Hepatocyte (in vitro differentiated cells): ENCODE measurements around the gene BMP6. TPM values are rescaled to one million over a fixed set of nuclear protein-coding genes. Genes with fewer than 3 reads are reported as not detected.
A peak's percentile ranks its signal among the peaks of the same experiment; 100 is the strongest.

Source experiments
- DNase-seq: peaks from one replicate; pipeline ENCODE4 v3.0.0-alpha.2; 2016; ENCODE audit warnings: low spot score
- H2AFZ ChIP-seq: fragments of 200-600 bp; sonication (generic); 2 replicates; pipeline ENCODE4 v1.6.0; 2016; ENCODE audit warnings: antibody characterized with exemption, mild to moderate bottlenecking
- H3K27ac ChIP-seq: fragments of 200-600 bp; sonication (generic); 2 replicates; pipeline ENCODE4 v1.5.1; 2016; ENCODE audit warnings: mild to moderate bottlenecking
- H3K27me3 ChIP-seq: fragments of 200-600 bp; sonication (generic); 2 replicates; pipeline ENCODE4 v1.6.1; 2016
- H3K36me3 ChIP-seq: fragments of 200-600 bp; sonication (generic); replicated peaks from 2 replicates; pipeline ENCODE4 v1.5.1; 2016; ENCODE audit warnings: low read depth; ENCODE audit not compliant: insufficient read depth
- H3K4me1 ChIP-seq: fragments of 200-600 bp; sonication (generic); 2 replicates; pipeline ENCODE4 v1.5.1; 2016; ENCODE audit warnings: mild to moderate bottlenecking, moderate library complexity; ENCODE audit not compliant: insufficient read depth
- H3K4me2 ChIP-seq: fragments of 200-600 bp; sonication (generic); 2 replicates; pipeline ENCODE4 v1.6.0; 2016
- H3K4me3 ChIP-seq: fragments of 200-600 bp; sonication (generic); 2 replicates; pipeline ENCODE4 v1.5.1; 2016; ENCODE audit warnings: mild to moderate bottlenecking
- H3K79me2 ChIP-seq: fragments of 200-600 bp; sonication (generic); 2 replicates; pipeline ENCODE4 v1.6.0; 2017; ENCODE audit warnings: mild to moderate bottlenecking
- H3K9me2 ChIP-seq: fragments of 200-600 bp; sonication (generic); replicated peaks from 2 replicates; pipeline ENCODE4 v1.6.0; 2017; ENCODE audit warnings: mild to moderate bottlenecking; ENCODE audit not compliant: insufficient read depth
- H3K9me3 ChIP-seq: fragments of 200-600 bp; sonication (generic); 2 replicates; pipeline ENCODE4 v1.5.1; 2016; ENCODE audit warnings: low read depth, mild to moderate bottlenecking
- H4K20me1 ChIP-seq: fragments of 200-600 bp; sonication (generic); 2 replicates; pipeline ENCODE4 v1.6.0; 2016; ENCODE audit warnings: mild to moderate bottlenecking; ENCODE audit not compliant: insufficient read depth, poor library complexity, severe bottlenecking
- CTCF ChIP-seq: fragments of 200-600 bp; sonication (generic); IDR thresholded peaks from 2 replicates; pipeline ENCODE4 v1.5.1; 2016; ENCODE audit warnings: antibody characterized with exemption, mild to moderate bottlenecking; ENCODE audit not compliant: poor library complexity
- EZH2 ChIP-seq: fragments of 200-600 bp; sonication (generic); IDR thresholded peaks from 2 replicates; pipeline ENCODE4 v1.6.1; 2016; ENCODE audit warnings: antibody characterized with exemption, mild to moderate bottlenecking, borderline replicate concordance
- EZH2phosphoT487 ChIP-seq: fragments of 200-600 bp; sonication (generic); IDR thresholded peaks from one replicate; pipeline ENCODE4 v1.6.1; 2018; ENCODE audit warnings: antibody characterized with exemption, mild to moderate bottlenecking, low read depth, moderate library complexity; ENCODE audit not compliant: unreplicated experiment, severe bottlenecking
- WGBS: methylation state at CpG from one replicate; pipeline ENCODE4 v1.1.6; 2016; ENCODE audit warnings: low lambda C conversion rate; ENCODE audit errors: missing lambda C conversion rate; 5-methylcytosine and 5-hydroxymethylcytosine counted together
- polyA plus RNA-seq: library from polyadenylated mRNA; unstranded; fragments of >200 nt; fragmentation: Nextera tagmentation; extraction: Ambion mirVana; gene quantifications from 2 replicates; pipeline ENCODE4 v1.2.1, GENCODE V29; 2016
- total RNA-seq: library from RNA; depleted of rRNA; stranded (reverse); fragments of >200 nt; gene quantifications from 2 replicates; pipeline ENCODE4 v1.2.3, GENCODE V29; 2014

The BMP6 gene
- total and polyA plus RNA-seq, 2 experiments from 2014 or later: 4.0 to 4.3 TPM

- DNase-seq: no peak
- Histone ChIP-seq H3K4me1 (no peaks in the 10 kb centered on the region), H3K4me2 (no peak overlapping the region), H3K27ac (no peak overlapping the region), H3K9me2 (no peaks in the 10 kb centered on the region), H3K36me3 (no peaks in the 10 kb centered on the region), H3K4me3 (no peak overlapping the region), H3K9me3 (no peaks in the 10 kb centered on the region), H3K27me3 (no peaks in the 10 kb centered on the region), H3K79me2 (no peaks in the 10 kb centered on the region), H4K20me1 (no peaks in the 10 kb centered on the region), H2AFZ (no peak overlapping the region)
- 92% methylated on average over 4 of the region's 4 CpGs for WGBS
- no peak for TF ChIP-seq EZH2
- TF ChIP-seq EZH2phosphoT487: no peak
- no peak for TF ChIP-seq CTCF
Observed at GRCh38 chr6:7836371-7837026, 110.6 kb downstream of the BMP6 start.

GRCh38 chr6:7841781-7842468 is 116.0 kb downstream of the BMP6 start:
- no peak overlapping the region for H3K27ac ChIP-seq
- TF ChIP-seq EZH2: no peak
- no peak for TF ChIP-seq EZH2phosphoT487
- TF ChIP-seq CTCF: no peak
- H3K27me3 ChIP-seq: no peaks in the 10 kb centered on the region
- H3K9me2 ChIP-seq: no peaks in the 10 kb centered on the region
- DNase-seq: no peak
- H3K36me3 ChIP-seq: no peaks in the 10 kb centered on the region
- no peaks in the 10 kb centered on the region for H3K4me1 ChIP-seq
- H3K4me3 ChIP-seq: no peak overlapping the region
- no peaks in the 10 kb centered on the region for H4K20me1 ChIP-seq
- H2AFZ ChIP-seq: no peak overlapping the region
- WGBS: 81% methylated on average over 3 of the region's 3 CpGs
- H3K4me2 ChIP-seq: no peak overlapping the region
- no peaks in the 10 kb centered on the region for H3K79me2 ChIP-seq
- no peaks in the 10 kb centered on the region for H3K9me3 ChIP-seq

- H3K36me3 ChIP-seq: no peaks in the 10 kb centered on the region
- H3K9me3 ChIP-seq: peaks cover 8% of the 10 kb centered on the region
- H3K9me2 ChIP-seq: no peaks in the 10 kb centered on the region
- no peaks in the 10 kb centered on the region for H3K79me2 ChIP-seq
- no peak overlapping the region for H3K4me3 ChIP-seq
- no peaks in the 10 kb centered on the region for H4K20me1 ChIP-seq
- 79% methylated on average over 7 of the region's 7 CpGs for WGBS
- H3K4me2 ChIP-seq: no peak overlapping the region
- no peak overlapping the region for H3K27ac ChIP-seq
- no peaks in the 10 kb centered on the region for H3K4me1 ChIP-seq
- H2AFZ ChIP-seq: no peak overlapping the region
- DNase-seq: no peak
- H3K27me3 ChIP-seq: no peaks in the 10 kb centered on the region
- TF ChIP-seq CTCF (peak; percentile 7), EZH2 (no peak), EZH2phosphoT487 (no peak)
Observed at GRCh38 chr6:7846966-7847818, 121.3 kb downstream of the BMP6 start.
